Central memory CD8-positive, alpha-beta T cell (primary cell): Measurements from ENCODE around the gene PRELID2.
A peak's percentile ranks its signal among the peaks of the same experiment; 100 is the strongest.
"Not testable (repeated sequence)": the region's sequence is repeated elsewhere in the genome, so short reads cannot be mapped to it uniquely, and the experiment has no call there.

Experiments used
- ATAC-seq: fragments of 150-1000 bp; cut with Tn5 transposase; replicated peaks from 2 replicates; pipeline ENCODE4 v1.10.0; 2022; ENCODE audit warnings: mild to moderate bottlenecking, moderate FRiP score, moderate number of reproducible peaks; ENCODE audit not compliant: poor library complexity, severe bottlenecking; ENCODE audit errors: extremely low read depth
- DNase-seq, 2 donors: peaks; one replicate each; pipeline ENCODE4 v3.0.0; 2021; ENCODE audit warnings: low spot score in 2 of 2
- H3K27ac Mint-ChIP-seq: one replicate; pipeline ENCODE4 v1.8.0; 2022; ENCODE audit warnings: low read depth, mild to moderate bottlenecking, moderate library complexity, mixed read lengths
- H3K27me3 Mint-ChIP-seq: one replicate; pipeline ENCODE4 v1.8.0; 2022; ENCODE audit warnings: mixed read lengths
- H3K36me3 Mint-ChIP-seq: one replicate; pipeline ENCODE4 v1.8.0; 2022; ENCODE audit warnings: mild to moderate bottlenecking, moderate library complexity, mixed read lengths; ENCODE audit not compliant: insufficient read depth
- H3K4me1 Mint-ChIP-seq: one replicate; pipeline ENCODE4 v1.8.0; 2022; ENCODE audit warnings: mixed read lengths
- H3K4me3 Mint-ChIP-seq: one replicate; pipeline ENCODE4 v1.8.0; 2022; ENCODE audit warnings: mild to moderate bottlenecking, moderate library complexity, mixed read lengths
- H3K9me3 Mint-ChIP-seq: one replicate; pipeline ENCODE4 v1.8.0; 2022; ENCODE audit warnings: mixed read lengths

Gene PRELID2

GRCh38 chr5:145834917-145835847 lies at the start of gene PRELID2:
PRELID2 (minus strand) TSS chr5:145835342; CDS start chr5:145835251, 91 bp downstream.
- ATAC-seq (peak; percentile 70), DNase-seq (peak in 1 of 2 donors; percentile 11)
- Mint-ChIP-seq H3K4me3 (peak within 1 kb of the TSS; percentile 69), H3K36me3 (no peaks in the 10 kb centered on the region), H3K27ac (no peak within 1 kb of the TSS), H3K4me1 (no peaks in the 10 kb centered on the region), H3K27me3 (no peaks in the 10 kb centered on the region), H3K9me3 (no peaks in the 10 kb centered on the region)

- Mint-ChIP-seq H3K4me3 (no peak overlapping the region), H3K27ac (no peak overlapping the region)
- no peak for ATAC-seq
Measured at GRCh38 chr5:145874765-145875164, 39.6 kb upstream of the PRELID2 start.

GRCh38 chr5:145872914-145873313 lies 37.8 kb upstream of the PRELID2 start, which contains the start of gene GRXCR2:
GRXCR2 (minus strand) TSS chr5:145873014; CDS start chr5:145872968, 46 bp downstream.
- ATAC-seq (no peak), DNase-seq (no peak)
- Mint-ChIP-seq H3K27ac (no peak within 1 kb of the TSS), H3K27me3 (peaks cover 37% of the 10 kb centered on the region), H3K4me1 (no peaks in the 10 kb centered on the region), H3K9me3 (no peaks in the 10 kb centered on the region), H3K36me3 (no peaks in the 10 kb centered on the region), H3K4me3 (no peak within 1 kb of the TSS)

More at GRCh38 chr5:145874765-145875164, 39.6 kb upstream of the PRELID2 start:
- Mint-ChIP-seq H3K36me3 (no peaks in the 10 kb centered on the region), H3K27me3 (peaks cover 56% of the 10 kb centered on the region), H3K9me3 (no peaks in the 10 kb centered on the region), H3K4me1 (no peaks in the 10 kb centered on the region)
- no peak for DNase-seq

- DNase-seq: no peak
- H3K27me3 Mint-ChIP-seq: peaks cover 36% of the 10 kb centered on the region
- H3K4me1 Mint-ChIP-seq: no peaks in the 10 kb centered on the region
- no peak overlapping the region for H3K4me3 Mint-ChIP-seq
- H3K36me3 Mint-ChIP-seq: no peaks in the 10 kb centered on the region
- ATAC-seq: no peak
- no peak overlapping the region for H3K27ac Mint-ChIP-seq
- H3K9me3 Mint-ChIP-seq: no peaks in the 10 kb centered on the region
Measured at GRCh38 chr5:145872486-145872885, 37.3 kb upstream of the PRELID2 start.

GRCh38 chr5:145869753-145870152 lies 34.6 kb upstream of the PRELID2 start:
- no peak overlapping the region for H3K4me3 Mint-ChIP-seq
- no peak for DNase-seq
- H3K27ac Mint-ChIP-seq: no peak overlapping the region
- H3K36me3 Mint-ChIP-seq: no peaks in the 10 kb centered on the region
- peaks cover 34% of the 10 kb centered on the region for H3K27me3 Mint-ChIP-seq
- no peak for ATAC-seq
- H3K9me3 Mint-ChIP-seq: no peaks in the 10 kb centered on the region
- no peaks in the 10 kb centered on the region for H3K4me1 Mint-ChIP-seq

GRCh38 chr5:145867806-145868205 lies 32.7 kb upstream of the PRELID2 start:
- DNase-seq (no peak), ATAC-seq (no peak)
- H3K27me3 Mint-ChIP-seq: peaks cover 27% of the 10 kb centered on the region
- H3K36me3 Mint-ChIP-seq: no peaks in the 10 kb centered on the region
- no peaks in the 10 kb centered on the region for H3K4me1 Mint-ChIP-seq
- H3K9me3 Mint-ChIP-seq: no peaks in the 10 kb centered on the region
- no peak overlapping the region for H3K4me3 Mint-ChIP-seq
- no peak overlapping the region for H3K27ac Mint-ChIP-seq

GRCh38 chr5:145864432-145864831 lies 29.3 kb upstream of the PRELID2 start:
- H3K27me3 Mint-ChIP-seq: peaks cover 16% of the 10 kb centered on the region
- not testable (repeated sequence) for H3K27ac Mint-ChIP-seq, DNase-seq, H3K4me3 Mint-ChIP-seq, ATAC-seq, H3K9me3 Mint-ChIP-seq, H3K36me3 Mint-ChIP-seq, H3K4me1 Mint-ChIP-seq

- DNase-seq (no peak), ATAC-seq (no peak)
- Mint-ChIP-seq H3K36me3 (no peaks in the 10 kb centered on the region), H3K4me3 (no peak overlapping the region), H3K27ac (no peak overlapping the region), H3K27me3 (peaks cover 16% of the 10 kb centered on the region), H3K9me3 (no peaks in the 10 kb centered on the region), H3K4me1 (no peaks in the 10 kb centered on the region)
Measured at GRCh38 chr5:145863003-145863402, 27.9 kb upstream of the PRELID2 start.

- ATAC-seq: no peak
- H3K4me1 Mint-ChIP-seq: no peaks in the 10 kb centered on the region
- no peak overlapping the region for H3K27ac Mint-ChIP-seq
- no peaks in the 10 kb centered on the region for H3K9me3 Mint-ChIP-seq
- H3K4me3 Mint-ChIP-seq: no peak overlapping the region
- H3K27me3 Mint-ChIP-seq: peaks cover 12% of the 10 kb centered on the region
- DNase-seq: no peak
- H3K36me3 Mint-ChIP-seq: no peaks in the 10 kb centered on the region
Measured at GRCh38 chr5:145859897-145860296, 24.8 kb upstream of the PRELID2 start.

- Mint-ChIP-seq H3K4me3 (no peak overlapping the region), H3K27ac (no peak overlapping the region), H3K27me3 (peaks cover 7% of the 10 kb centered on the region), H3K36me3 (no peaks in the 10 kb centered on the region), H3K9me3 (no peaks in the 10 kb centered on the region), H3K4me1 (no peaks in the 10 kb centered on the region)
- DNase-seq: no peak
- no peak for ATAC-seq
Measured at GRCh38 chr5:145859453-145859852, 24.3 kb upstream of the PRELID2 start.

GRCh38 chr5:145858959-145859358 lies 23.8 kb upstream of the PRELID2 start:
- peaks cover 3% of the 10 kb centered on the region for H3K27me3 Mint-ChIP-seq
- DNase-seq (no peak), ATAC-seq (no peak)
- H3K4me3 Mint-ChIP-seq: no peak overlapping the region
- no peaks in the 10 kb centered on the region for H3K4me1 Mint-ChIP-seq
- H3K9me3 Mint-ChIP-seq: no peaks in the 10 kb centered on the region
- H3K27ac Mint-ChIP-seq: no peak overlapping the region
- H3K36me3 Mint-ChIP-seq: no peaks in the 10 kb centered on the region

- DNase-seq (no peak), ATAC-seq (no peak)
- Mint-ChIP-seq H3K9me3 (no peaks in the 10 kb centered on the region), H3K4me3 (no peak overlapping the region), H3K27ac (no peak overlapping the region), H3K4me1 (no peaks in the 10 kb centered on the region), H3K36me3 (no peaks in the 10 kb centered on the region), H3K27me3 (no peaks in the 10 kb centered on the region)
Measured at GRCh38 chr5:145856285-145856818, 21.2 kb upstream of the PRELID2 start.

- Mint-ChIP-seq H3K36me3 (no peaks in the 10 kb centered on the region), H3K4me1 (no peaks in the 10 kb centered on the region), H3K4me3 (no peak overlapping the region), H3K27me3 (no peaks in the 10 kb centered on the region), H3K9me3 (no peaks in the 10 kb centered on the region), H3K27ac (no peak overlapping the region)
- DNase-seq: no peak
- ATAC-seq: no peak
Measured at GRCh38 chr5:145855763-145856267, 20.7 kb upstream of the PRELID2 start.
